Inferior parietal cortex (tissue), 1 donor: Measurements from ENCODE around the gene RAD9A.
"Not testable (repeated sequence)": the region's sequence is repeated elsewhere in the genome, so short reads cannot be mapped to it uniquely, and the experiment has no call there.

Experiments
- DNase-seq: peaks from one replicate; pipeline ENCODE4 v3.0.0-alpha.2; 2016; ENCODE audit errors: extremely low spot score

Gene RAD9A

DNA sequence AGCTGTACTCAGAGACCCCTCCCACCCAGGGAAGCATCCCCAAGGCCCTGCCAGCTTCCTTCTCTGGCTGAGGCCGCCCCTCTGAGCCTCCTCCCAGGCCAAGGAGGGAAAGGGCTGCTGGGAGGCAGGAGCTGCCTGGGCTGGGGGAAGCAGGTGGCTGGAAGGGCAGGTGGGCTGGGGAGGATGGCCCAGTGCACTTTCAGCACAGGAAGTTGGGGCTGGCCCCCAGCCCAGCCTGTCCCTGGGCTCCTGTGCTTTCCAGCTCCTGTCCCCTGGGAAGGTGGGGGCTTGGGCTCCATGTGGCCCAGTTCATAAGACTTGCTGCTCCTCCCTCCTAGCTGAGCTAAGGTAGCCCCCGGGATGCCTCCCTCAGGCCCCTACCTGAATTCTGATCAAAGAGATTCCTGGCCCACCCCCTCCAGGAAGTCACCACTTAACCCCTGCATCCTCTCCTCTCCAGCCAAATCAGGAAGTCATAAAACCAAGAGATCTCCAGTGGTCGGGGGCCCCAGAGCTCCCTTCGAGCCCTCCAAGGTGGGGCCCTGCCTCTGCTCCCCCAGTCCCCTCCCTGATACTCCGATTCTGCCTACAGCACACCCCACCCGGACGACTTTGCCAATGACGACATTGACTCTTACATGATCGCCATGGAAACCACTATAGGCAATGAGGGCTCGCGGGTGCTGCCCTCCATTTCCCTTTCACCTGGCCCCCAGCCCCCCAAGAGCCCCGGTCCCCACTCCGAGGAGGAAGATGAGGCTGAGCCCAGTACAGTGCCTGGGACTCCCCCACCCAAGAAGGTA lies 5.0 kb downstream of the RAD9A start:
- DNase-seq, result no peak

DNA sequence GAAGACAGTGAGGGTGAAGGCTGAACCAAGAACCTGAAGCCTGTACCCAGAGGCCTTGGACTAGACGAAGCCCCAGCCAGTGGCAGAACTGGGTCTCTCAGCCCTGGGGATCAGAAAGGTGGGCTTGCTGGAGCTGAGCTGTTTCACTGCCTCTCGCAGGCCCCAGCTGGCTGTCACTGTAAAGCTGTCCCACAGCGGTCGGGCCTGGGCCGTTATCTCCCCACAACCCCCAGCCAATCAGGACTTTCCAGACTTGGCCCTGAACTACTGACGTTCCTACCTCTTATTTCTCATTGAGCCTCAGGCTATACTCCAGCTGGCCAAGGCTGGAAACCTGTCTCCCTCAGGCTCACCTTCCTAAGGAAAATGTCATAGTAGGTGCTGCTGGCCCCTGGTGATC lies 5.8 kb downstream of the RAD9A start:
- no peak for DNase-seq

DNA sequence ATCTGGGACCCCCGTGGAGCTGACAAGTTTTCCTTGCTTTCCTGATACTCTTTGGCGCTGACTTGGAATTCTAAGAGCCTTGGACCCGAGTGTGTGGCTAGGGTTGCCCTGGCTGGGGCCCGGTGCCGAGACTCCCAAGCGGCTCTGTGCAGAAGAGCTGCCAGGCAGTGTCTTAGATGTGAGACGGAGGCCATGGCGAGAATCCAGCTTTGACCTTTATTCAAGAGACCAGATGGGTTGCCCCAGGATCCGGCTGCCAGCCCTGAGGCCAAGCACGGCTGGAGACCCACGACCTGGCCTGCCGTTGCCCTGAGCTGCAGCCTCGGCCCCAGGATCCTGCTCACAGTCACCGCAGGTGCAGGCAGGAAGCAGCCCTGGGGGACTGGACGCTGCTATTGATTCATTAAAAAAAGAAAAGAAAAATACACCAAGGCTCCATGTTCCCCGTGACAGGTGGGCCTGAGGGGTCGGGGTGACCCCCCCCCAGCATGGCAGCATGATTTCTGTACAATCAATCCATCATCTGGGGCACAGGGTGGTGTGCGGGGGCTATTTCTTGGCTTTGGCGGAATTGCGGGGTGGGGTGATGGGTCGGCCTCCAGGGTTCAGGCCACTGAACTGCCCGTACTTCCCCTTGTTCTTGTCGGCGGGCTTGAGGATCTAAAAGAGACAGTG lies 6.3 kb downstream of the RAD9A start:
- DNase-seq, result no peak

DNA sequence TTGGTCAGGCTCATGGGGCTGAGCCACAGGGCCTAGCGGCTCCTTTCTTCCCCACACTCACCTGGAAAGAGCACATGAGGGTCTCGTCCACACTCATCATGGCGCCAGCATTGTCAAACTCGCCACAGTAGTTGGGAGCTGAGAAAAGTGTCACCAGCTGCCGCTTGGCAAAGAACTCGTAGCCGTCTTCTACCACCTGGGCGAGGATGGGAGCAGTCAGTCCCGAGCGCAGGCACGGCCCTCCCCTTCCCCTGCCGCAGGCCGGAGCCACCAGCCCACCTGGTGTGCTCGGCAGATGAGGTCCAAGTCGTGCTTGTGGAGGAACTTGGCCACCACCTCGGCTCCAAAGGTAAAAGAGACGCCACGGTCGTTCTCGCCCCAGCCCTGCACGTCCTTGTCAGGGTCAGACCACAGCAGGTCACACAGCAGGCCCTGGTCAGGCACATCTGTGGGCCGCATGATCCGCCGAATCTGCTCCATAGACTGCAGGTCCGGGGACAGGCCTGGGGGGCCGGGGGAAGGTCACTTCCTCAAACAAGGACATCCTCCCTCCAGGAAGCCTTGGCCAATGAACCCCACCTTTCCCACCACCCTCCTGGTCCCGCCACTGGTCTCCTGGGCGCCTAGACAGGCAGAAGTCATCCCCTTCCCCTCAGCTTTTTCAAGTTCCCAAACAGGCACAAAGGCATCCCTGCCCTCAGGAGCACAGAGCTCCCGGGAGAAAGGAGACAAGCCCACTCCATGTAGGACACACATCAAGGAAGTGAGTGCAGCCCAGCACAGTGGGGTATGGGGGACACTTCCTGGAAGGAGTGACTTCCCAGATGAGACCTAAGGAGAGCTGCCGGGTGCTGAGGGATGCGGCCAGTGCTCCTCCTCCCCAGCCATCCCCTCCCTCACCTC lies 7.1 kb downstream of the RAD9A start:
- no peak for DNase-seq

DNA sequence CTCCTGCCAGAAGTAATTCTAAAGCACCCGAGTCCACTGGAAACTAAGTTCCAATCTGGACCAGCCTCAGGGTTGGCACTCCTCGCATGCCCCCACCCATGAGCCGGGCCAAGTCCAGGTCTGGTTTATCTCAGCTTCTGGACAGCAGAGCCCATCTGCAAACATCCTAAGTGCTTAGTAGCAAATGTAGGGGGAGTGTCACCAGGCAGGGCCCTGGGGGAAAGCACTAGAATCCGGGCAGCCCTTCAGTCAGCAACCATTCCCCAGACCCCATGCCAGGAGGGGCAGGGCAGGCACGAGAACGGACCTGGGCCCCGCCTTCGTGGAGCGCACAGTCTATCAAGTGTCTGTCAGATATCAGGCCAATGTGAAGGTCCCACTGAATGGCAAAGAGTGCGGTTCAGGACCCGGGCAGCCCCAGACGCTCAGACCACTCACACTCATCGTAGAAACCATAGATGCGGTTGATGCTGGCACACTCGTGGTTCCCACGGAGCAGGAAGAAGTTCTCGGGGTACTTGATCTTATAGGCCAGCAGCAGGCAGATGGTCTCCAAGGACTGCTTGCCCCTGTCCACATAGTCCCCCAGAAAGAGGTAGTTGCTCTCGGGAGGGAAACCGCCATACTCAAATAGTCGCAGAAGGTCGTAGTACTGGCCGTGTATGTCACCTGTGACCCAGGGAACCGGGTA lies 8.6 kb downstream of the RAD9A start:
- no peak for DNase-seq

DNA sequence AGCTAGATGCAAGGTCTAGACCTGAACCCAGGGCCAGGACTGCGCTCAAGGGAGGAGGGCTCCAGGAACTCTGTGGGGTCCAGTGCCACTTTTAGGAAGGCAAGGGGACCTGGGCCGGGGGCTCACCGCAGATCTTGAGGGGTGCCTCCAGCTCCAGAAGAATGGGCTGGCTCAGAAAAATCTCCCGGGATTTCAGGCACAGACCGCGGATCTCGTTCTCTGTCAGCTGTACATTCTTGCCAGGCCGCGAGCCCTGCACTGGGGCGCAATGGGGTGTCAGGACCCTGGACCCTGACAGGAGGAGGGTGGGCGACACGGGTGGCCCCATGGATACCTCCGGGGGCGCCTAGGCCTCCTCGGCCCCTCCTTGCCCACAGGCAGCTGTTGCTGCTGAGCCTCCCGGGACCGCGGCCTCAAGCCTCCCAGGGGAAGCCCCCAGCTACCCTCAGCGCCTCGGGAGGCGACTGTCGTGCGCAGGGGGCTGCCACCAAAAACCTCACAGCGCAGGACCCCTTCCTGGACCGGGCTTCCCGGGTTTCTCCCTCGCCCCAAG lies 9.2 kb downstream of the RAD9A start:
- DNase-seq, result no peak

DNA sequence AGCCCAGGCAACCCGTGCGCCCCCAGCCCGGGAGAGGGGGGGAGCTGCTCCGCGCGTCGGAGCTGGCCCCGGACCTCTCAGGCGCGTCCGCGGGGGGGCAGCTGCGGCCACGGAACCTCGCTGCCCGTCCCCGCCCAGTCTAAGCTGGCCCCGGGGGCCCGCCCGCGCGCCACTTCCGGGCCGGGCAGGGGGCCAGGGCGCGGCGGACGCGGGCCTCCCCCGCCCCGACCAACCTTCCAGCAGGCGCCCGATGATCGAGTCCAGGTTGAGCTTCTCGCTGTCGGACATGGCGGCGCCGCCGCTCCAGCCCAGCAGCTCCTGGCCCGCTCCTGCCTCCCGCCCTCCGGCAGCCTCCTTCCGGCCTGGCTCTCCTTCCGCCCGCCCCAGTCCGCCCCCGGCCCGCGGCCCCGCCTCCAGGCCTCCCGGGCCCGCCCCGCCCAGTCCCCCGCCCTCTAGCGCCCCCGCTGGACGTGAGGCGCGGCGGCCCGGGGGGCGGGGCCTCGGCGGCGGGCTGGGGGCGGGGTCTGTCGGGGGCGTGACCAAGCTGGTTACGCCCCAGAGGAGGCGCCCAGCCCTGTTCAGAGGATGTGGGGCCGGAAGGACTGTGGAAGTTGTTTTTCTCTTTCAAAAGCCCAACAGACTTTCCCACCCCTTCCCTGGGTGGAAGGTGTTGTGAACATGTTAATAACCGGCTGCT lies 9.9 kb downstream of the RAD9A start, which contains the start of gene PPP1CA:
TSS of gene PPP1CA (minus strand) at position 364 of the 697 bp plus-strand sequence. CDS start at position 288, 76 bp downstream.
- DNase-seq, result peak; percentile 82

DNA sequence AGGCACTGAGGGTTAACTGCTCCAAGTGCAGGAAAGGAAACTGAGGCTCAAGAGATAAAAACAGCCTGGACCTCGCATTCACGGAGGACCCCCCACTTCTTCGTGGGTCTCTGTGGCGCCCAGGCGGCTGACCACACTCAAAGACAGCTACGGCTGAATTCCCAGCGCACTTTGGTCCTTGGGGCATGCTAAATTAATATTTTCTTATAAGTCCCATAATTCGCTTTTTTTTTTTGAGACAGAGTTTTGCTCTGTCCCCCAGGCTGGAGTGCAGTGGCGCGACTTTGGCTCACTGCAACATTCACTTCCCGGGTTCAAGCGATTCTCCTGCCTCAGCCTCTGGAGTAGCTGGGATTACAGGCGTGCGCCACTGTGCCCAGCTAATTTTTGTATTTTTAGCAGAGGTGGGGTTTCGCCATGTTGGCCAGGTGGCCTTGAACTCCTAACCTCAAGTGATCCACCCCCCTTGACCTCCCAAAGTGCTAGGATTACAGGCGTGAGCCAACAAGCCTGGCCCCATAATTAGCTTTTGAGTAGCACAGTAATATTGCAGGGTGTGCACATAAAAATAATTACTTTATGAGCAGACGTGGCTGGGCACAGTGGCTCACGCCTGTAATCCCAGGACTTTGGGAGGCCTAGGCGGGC lies 10.5 kb downstream of the RAD9A start:
- DNase-seq, result not testable (repeated sequence)

DNA sequence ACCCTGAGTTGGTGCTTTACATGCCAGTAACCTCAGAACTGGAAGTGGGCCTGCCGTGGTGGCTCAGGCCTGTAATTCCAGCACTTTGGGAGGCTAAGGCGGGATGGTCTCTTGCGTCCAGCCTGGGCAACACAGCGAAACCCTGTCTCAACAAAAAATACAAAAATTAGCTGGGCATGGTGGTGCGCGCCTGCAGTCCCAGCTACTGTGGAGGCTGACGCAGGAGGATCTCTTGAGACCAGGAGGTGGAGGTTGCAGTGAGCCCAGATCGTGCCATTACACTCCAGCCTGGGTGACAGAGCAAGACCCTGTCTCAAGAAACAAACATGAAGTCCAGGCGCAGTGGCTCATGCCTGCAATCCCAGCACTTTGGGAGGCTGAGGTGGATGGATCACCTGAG lies 11.3 kb downstream of the RAD9A start:
- not testable (repeated sequence) for DNase-seq

DNA sequence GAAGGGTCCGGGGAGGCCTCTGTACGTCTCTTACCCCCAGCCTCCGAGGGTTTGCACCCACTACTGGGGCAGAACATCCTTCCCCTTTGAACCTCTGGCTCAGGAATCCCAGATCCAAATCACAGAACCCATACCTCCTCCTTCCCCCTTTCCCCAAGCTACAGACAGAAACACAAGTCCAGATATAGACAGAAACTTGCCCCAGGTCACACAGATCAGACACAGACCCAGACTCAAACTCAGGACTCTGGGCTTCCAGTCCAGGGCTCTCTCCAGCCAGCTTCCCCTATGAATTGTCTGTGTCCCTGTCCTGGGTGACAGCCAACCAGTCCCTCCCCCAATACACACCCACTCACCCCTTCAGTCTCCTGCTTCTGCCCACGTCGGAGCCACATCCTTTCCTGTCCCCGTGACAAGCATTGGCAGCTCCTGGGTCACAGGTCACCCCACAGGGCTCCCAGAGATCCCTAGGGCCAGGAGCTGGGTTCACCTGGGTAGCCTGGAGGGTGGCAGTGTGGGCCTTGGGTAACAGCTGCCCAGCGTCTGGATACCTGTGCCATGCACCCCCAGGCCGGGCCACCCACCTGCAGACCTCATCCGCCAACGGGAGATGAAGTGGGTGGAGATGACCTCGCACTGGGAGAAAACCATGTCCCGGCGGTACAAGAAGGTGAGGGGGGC lies 12.9 kb downstream of the RAD9A start:
- no peak for DNase-seq

DNA sequence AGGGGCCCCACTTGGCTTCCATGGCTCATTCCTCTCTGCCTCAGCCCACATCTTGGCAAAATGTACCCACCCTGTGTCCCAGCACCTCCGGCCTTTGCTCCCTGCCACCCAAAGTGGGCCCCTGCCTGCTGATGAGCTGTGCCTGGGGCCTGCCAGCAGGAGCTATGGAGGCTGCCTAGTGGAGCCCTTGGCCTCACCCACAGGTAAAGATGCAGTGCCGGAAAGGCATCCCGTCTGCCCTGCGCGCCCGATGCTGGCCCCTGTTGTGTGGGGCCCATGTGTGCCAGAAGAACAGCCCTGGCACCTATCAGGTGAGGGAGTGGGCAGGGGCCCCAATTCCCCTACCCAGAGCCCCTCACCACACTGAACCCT lies 13.4 kb downstream of the RAD9A start:
- no peak for DNase-seq

DNA sequence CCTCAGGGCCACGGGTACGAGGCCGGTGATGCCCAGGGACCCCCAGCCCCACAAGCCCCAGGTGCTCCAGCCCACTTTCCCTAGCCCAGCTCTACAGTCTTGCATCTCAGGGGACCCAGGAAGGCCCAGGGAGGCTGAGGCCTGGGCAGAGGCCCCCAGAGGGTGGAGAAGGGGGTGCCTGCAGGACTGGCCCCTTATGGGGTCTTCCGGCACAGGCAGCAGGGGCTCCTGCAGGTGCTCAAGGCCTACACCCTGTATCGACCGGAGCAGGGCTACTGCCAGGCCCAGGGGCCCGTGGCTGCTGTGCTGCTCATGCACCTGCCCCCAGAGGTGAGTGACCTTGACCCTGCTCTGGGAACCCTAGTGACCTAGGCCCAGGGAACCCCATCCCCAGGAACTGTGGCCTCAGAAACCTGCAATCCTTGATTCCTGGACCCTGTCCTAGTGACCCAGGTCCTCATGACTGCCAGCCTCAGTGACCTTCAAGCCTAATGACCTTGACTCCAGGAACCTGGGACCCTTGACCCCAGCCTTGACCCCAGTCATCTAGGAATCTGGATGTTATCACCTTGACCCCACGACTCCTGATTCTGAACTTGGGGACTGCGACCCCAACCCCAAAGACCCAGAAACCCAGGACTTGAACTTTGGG lies 14.0 kb downstream of the RAD9A start:
- DNase-seq, result no peak

DNA sequence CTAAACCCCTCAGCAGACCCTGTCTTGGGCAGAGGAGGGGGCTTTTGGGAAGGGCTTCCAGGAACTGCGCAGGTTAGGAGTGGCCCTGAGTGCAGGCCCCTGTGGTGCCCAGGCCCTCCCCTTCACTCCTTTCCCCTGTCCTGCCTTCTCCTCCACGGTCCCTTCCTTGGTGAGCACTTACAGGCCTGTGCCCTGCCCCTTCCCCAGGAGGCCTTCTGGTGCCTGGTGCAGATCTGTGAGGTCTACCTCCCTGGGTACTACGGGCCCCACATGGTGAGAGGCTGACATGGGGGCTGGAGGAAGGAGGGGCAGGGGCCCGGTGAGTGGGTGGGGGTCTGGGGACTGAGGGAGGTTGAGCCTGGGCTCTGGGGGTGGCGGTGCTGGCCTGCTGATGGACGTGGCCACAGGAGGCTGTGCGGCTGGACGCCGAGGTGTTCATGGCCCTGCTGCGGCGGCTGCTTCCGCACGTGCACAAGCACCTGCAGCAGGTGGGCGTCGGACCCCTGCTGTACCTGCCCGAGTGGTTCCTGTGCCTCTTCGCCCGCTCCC lies 14.7 kb downstream of the RAD9A start:
- DNase-seq, result no peak

DNA sequence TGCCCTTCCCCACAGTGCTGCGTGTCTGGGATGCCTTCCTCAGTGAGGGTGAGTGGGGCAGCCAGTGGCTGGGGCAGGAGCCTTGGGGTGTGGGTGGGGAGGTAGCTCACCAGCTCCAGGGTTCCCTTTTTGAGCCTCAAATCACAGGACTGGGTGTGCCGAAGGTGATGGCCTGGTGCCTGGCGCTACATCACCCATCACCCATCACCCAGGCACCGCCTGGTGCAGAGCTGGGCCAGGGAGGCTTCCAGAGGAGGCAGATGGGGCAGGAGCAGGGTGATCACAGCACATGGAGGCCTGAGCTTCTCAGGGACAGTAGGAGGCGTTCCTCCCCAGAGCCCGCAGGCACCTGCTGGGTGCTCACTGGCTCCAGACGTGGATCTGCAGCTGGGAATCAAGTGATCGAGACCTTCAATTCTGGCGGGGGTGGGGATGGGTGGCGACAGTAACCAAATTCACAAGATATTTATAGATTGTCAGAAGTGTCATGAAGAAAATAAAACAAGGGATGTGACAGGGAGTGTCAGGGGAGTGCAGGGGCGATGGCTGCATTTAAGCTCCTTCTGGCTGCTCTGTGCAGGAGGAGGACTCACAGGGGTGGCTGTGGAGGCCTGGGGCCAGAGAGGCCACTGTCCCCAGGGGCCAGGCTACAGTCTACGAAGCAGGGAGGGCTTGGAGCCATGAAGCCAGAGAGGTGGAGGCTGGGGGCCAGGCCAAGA lies 15.3 kb downstream of the RAD9A start:
- no peak for DNase-seq

DNA sequence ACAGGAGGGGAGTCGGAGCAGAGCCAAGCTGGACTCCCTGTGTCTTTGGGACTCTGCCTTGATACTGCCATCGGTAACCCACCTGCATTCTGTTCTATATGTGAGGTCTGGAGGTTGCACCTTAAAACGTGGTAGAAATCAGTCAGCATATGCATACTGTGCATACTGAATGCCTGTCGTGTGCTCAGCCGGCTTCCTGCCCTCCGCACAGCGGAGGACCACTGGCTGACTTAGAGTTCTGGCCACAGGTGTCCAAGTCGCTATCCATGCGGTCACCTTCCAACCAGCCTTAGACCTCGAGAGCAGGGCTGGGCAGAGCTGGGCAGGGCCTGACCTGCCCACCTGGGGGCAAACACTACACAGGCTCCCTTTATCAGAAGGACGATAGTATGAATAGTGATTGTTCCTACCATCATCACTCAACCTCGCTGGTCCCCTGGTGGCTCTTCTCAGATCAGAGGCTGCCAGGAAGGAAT lies 15.9 kb downstream of the RAD9A start:
- DNase-seq, result no peak

DNA sequence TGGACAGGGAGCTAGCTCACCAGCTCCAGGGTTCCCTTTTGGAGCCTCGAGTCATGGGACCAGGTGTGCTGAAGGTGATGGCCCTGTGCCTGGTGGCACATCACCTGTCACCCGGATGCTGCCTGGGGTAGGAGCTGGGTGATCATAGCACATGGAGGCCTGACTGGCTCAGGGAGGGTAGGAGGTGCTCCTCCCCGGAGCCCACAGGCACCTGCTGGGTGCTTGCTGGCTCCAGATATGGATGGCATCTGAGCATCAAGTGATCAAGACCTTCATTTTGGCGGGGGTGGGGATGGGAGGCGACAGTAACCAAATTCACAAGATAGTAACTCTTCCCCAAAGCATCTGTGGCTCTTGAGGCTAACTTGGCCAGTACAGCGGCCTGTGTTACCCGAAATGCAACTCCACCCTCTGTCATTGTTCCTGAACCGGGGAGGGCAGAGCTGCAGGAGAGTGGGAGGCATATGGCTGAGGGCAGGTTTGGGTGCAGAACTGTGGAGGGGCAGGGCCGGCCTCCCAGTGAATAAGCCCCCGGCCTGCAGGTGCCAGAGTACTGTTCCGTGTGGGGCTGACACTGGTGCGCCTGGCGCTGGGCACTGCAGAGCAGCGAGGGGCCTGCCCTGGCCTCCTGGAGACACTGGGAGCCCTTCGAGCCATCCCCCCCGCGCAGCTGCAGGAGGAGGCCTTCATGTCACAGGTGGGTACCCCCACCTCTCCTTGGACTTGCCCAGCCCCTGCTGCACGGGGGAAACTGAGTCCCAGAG lies 16.8 kb downstream of the RAD9A start:
- DNase-seq, result no peak

DNA sequence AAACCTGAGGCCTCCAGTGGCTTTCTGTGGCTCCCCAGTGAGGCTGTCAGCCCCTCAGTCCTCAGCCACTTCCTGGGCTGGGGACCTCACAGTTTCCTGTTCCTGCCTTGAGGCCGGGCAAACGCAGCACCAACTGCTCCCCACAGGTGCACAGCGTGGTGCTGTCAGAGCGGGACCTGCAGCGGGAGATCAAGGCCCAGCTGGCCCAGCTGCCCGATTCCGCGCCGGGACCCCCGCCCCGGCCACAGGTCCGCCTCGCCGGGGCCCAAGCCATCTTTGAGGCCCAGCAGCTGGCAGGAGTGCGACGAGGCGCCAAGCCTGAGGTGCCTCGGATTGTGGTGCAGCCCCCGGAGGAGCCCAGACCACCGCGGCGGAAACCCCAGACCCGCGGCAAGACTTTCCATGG lies 17.5 kb downstream of the RAD9A start:
- no peak for DNase-seq
